Measurements from ENCODE around the gene BATF3. TPM values are rescaled to one million over a fixed set of nuclear protein-coding genes. Genes with fewer than 3 reads are reported as not detected.

BATF3 gene
- total and polyA plus RNA-seq, 2 of the 4 experiments (the other 2 are of a cell fraction): 1.6 to 3.9 TPM

DNA sequence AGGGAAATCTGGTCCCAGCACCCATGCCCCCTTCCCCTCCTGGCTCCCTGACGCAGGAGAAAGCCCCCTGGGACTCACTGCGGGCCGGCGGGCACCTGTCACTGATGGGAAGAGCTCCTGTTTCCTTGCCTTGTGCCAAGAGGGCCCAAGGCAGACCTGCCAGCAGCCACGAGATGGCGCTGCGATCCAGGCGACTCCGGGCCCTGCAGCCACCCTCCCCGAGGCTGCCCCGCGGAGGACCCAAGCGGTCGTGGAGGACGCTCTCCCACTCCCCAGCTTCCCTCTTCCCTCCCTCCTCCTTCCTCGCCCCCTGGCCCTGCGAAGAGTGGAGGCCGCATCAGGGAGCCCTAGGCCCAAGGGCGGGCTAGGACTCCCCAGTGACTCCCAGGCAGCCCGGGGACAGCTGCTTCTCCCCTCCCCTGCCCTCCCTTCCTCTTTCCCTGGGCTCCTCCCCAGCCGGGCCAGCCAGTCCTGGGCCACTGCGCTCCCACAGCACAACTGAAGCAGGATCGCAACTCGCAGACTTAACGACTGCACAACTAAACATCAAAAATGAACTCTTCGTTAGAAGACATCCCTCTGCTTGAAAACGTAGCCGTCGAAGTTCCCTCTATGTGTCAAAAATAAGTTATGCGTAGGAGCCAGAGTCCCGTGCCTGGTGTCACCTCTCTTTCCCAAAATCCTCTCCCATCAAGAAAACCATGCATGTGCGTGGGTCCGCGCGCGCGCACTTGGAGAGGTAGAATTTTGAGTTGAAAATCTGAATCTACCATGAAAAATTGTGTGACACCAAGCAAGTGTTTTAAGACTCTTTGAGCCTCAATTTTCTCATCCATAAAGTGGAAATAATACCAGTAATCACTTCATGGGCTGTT lies 34.2 kb downstream of the BATF3 start:
- in situ Hi-C loops (cut with MboI; ENCODE audit: low sequenced_read_pairs): loop anchor here (10.0 to 25.0 kb wide), 2 partner anchors 119 to 322 kb away; no protein-coding TSS in a partner anchor
- ATAC-seq (ENCODE audit: low read depth) (peak; percentile 91), DNase-seq (peak; percentile 77)
- H2BK20ac ChIP-seq (ENCODE audit: low read depth, low read length): peak overlapping the region; percentile 85; the same call in 1 of the 2 replicates
- peak overlapping the region; percentile 46; the same call in 2 of the 3 replicates for H2BK15ac ChIP-seq (ENCODE audit: low read depth, low read length)
- H2AK9ac ChIP-seq (replicated peaks; ENCODE audit: low read depth, low read length, poor library complexity): peak overlapping the region; percentile 21
- H3K23ac ChIP-seq (ENCODE audit: low read depth, low read length): no peak overlapping the region; the same call in 1 of the 2 replicates
- no peaks in the 10 kb centered on the region for H3K79me1 ChIP-seq (ENCODE audit: low read depth in 1 of 2, low read length in 2 of 2)
- WGBS, 2 experiments (ENCODE audit: extremely low coverage in 2 of 2, insufficient read length in 1 of 2): 5% methylated on average over 8 of the region's 37 CpGs; no CpG with 5 or more reads in 1 of the 2 experiments
- H2BK120ac ChIP-seq (ENCODE audit: low read depth, low read length): peak overlapping the region; percentile 98
- peak overlapping the region; percentile 66 for H3K4me3 ChIP-seq (ENCODE audit: insufficient read depth, low read depth, low read length)
- CTCF ChIA-PET: interaction anchor here (0.5 to 1.6 kb wide), 20 partner anchors 9 to 445 kb away, joined by 3 to 6 read pairs (median 4); partner anchors contain the start of gene ATF3
- peaks cover 10% of the 10 kb centered on the region; the same call in 1 of the 2 replicates for H3K9me1 ChIP-seq (ENCODE audit: insufficient read depth, low read length)
- H3K9ac ChIP-seq (ENCODE audit: low read depth, low read length): peak overlapping the region; percentile 72
- H4K20me1 ChIP-seq (ENCODE audit: insufficient read depth, low read length): peaks cover 7% of the 10 kb centered on the region; the same call in 1 of the 2 replicates
- no peaks in the 10 kb centered on the region for H3K9me3 ChIP-seq (ENCODE audit: control insufficient read depth, insufficient read depth, low read length)
- H3K56ac ChIP-seq (ENCODE audit: extremely low read depth, insufficient read depth, low read length): no peak overlapping the region
- H3K18ac ChIP-seq (ENCODE audit: low read depth, low read length): peak overlapping the region; percentile 70; the same call in 1 of the 2 replicates
- no peak overlapping the region for H2AK5ac ChIP-seq (ENCODE audit: low read depth, low read length)
- H2BK5ac ChIP-seq (ENCODE audit: low read depth, low read length, poor library complexity, severe bottlenecking): peak overlapping the region; percentile 68
- H3K27me3 ChIP-seq (ENCODE audit: control insufficient read depth, insufficient read depth, low read length): no peaks in the 10 kb centered on the region
- peak overlapping the region; percentile 65 for H3K4me2 ChIP-seq (ENCODE audit: low read depth, low read length)
- peak overlapping the region; percentile 70; the same call in 1 of the 2 replicates for H3K14ac ChIP-seq (replicated peaks; ENCODE audit: low read depth, low read length)
- H3K4me1 ChIP-seq (ENCODE audit: control insufficient read depth, insufficient read depth, low read length): peaks cover 7% of the 10 kb centered on the region
- POLR2A ChIA-PET (ENCODE audit: unreplicated experiment): interaction anchor here (0.6 kb wide), 2 partner anchors 34 to 57 kb away, joined by 3 to 5 read pairs; partner anchors contain the start of genes ATF3 and BATF3
- dilution Hi-C loops (cut with HindIII; ENCODE audit: low sequenced_read_pairs, unreplicated experiment): no loop called here
- peak overlapping the region; percentile 91 for H4K91ac ChIP-seq (ENCODE audit: insufficient read depth, low read depth, low read length)
- intact Hi-C loops (cut with micrococcal nuclease): loop anchor here (1.0 to 2.0 kb wide), 8 partner anchors 31 to 330 kb away; partner anchors contain the start of gene ATF3
- peak overlapping the region; percentile 82; the same call in 1 of the 2 replicates for H4K5ac ChIP-seq (ENCODE audit: low read depth, low read length)
- H3K4ac ChIP-seq (ENCODE audit: low read depth, low read length): peak overlapping the region; percentile 87
- peak overlapping the region; percentile 32 to 86; a peak in 1 of 4 replicates for H4K8ac ChIP-seq (ENCODE audit: low read depth in 2 of 2, low read length in 2 of 2)
- peak overlapping the region; percentile 99 for H2AFZ ChIP-seq (replicated peaks; ENCODE audit: low read length, poor library complexity)
- H3K36me3 ChIP-seq (ENCODE audit: control insufficient read depth, insufficient read depth, low read length): no peaks in the 10 kb centered on the region
- peak overlapping the region; percentile 72 for H3K27ac ChIP-seq (ENCODE audit: insufficient read depth, low read length)
- no TSS peak for BruUV-seq (replicated peaks)
- no peak for TF ChIP-seq CHD1 (IDR thresholded peaks at IDR 0.05; ENCODE audit: low read depth, low read length)
- peak; percentile 95 for TF ChIP-seq RAD21 (IDR thresholded peaks at IDR 0.05; ENCODE audit: low read length)
- TF ChIP-seq NFE2L2 (IDR thresholded peaks at IDR 0.05; ENCODE audit: low read depth, low read length): no peak
- TF ChIP-seq RFX5 (IDR thresholded peaks at IDR 0.05; ENCODE audit: low read depth, low read length): no peak
- TF ChIP-seq CEBPB (IDR thresholded peaks at IDR 0.05; ENCODE audit: low read depth, low read length): no peak
- TF ChIP-seq MAZ (IDR thresholded peaks at IDR 0.05; ENCODE audit: borderline replicate concordance, low read depth, low read length): peak; percentile 71; the same call in 1 of the 2 replicates
- peak; percentile 53 for TF ChIP-seq POLR2A (IDR thresholded peaks at IDR 0.05; ENCODE audit: low read depth, low read length)
- TF ChIP-seq, protein P1, sequence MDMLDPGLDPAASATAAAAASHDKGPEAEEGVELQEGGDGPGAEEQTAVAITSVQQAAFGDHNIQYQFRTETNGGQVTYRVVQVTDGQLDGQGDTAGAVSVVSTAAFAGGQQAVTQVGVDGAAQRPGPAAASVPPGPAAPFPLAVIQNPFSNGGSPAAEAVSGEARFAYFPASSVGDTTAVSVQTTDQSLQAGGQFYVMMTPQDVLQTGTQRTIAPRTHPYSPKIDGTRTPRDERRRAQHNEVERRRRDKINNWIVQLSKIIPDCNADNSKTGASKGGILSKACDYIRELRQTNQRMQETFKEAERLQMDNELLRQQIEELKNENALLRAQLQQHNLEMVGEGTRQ (IDR thresholded peaks at IDR 0.05; ENCODE audit: low read depth, low read length): no peak
- TF ChIP-seq, protein P2, sequence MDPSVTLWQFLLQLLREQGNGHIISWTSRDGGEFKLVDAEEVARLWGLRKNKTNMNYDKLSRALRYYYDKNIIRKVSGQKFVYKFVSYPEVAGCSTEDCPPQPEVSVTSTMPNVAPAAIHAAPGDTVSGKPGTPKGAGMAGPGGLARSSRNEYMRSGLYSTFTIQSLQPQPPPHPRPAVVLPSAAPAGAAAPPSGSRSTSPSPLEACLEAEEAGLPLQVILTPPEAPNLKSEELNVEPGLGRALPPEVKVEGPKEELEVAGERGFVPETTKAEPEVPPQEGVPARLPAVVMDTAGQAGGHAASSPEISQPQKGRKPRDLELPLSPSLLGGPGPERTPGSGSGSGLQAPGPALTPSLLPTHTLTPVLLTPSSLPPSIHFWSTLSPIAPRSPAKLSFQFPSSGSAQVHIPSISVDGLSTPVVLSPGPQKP (IDR thresholded peaks at IDR 0.05; ENCODE audit: borderline replicate concordance, low read depth, low read length): no peak
- TF ChIP-seq SMC3 (IDR thresholded peaks at IDR 0.05; ENCODE audit: low read depth, low read length): peak; percentile 88
- TF ChIP-seq, protein P3, sequence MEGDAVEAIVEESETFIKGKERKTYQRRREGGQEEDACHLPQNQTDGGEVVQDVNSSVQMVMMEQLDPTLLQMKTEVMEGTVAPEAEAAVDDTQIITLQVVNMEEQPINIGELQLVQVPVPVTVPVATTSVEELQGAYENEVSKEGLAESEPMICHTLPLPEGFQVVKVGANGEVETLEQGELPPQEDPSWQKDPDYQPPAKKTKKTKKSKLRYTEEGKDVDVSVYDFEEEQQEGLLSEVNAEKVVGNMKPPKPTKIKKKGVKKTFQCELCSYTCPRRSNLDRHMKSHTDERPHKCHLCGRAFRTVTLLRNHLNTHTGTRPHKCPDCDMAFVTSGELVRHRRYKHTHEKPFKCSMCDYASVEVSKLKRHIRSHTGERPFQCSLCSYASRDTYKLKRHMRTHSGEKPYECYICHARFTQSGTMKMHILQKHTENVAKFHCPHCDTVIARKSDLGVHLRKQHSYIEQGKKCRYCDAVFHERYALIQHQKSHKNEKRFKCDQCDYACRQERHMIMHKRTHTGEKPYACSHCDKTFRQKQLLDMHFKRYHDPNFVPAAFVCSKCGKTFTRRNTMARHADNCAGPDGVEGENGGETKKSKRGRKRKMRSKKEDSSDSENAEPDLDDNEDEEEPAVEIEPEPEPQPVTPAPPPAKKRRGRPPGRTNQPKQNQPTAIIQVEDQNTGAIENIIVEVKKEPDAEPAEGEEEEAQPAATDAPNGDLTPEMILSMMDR (conservative IDR thresholded peaks at IDR 0.05; ENCODE audit: low read depth, low read length): peak; percentile 93
- no peak for TF ChIP-seq MAFK (IDR thresholded peaks at IDR 0.05; ENCODE audit: low read depth, low read length)

All from IMR-90 (cell line).